B cell (primary cell): ENCODE results near the gene SPAG6. TPM values are rescaled to one million over a fixed set of nuclear protein-coding genes. Genes with fewer than 3 reads are reported as not detected.

Source experiments
- ATAC-seq: fragments of 200-7000 bp; cut with Tn5 transposase; one replicate; pipeline ENCODE4 v1.10.0; 2021; ENCODE audit warnings: low read depth, mild to moderate bottlenecking, moderate number of reproducible peaks, moderate library complexity
- CTCF ChIA-PET: fragments of 350-600 bp; sonication (Branson Sonifier 250); formaldehyde crosslinking; loops from one replicate; lab custom pipeline; 2021; ENCODE audit warnings: antibody characterized with exemption, inconsistent platforms; lab: Charles Lee
- POLR2A ChIA-PET: fragments of 350-600 bp; sonication (Branson Sonifier 250); formaldehyde crosslinking; loops from one replicate; lab custom pipeline; 2021; ENCODE audit warnings: antibody characterized with exemption; lab: Charles Lee
- DNase-seq: peaks from one replicate; pipeline ENCODE4 v3.0.0; 2013
- H2AFZ ChIP-seq: 2 replicates; pipeline ENCODE4 v1.6.1; 2012; ENCODE audit warnings: mild to moderate bottlenecking, low read depth, low read length; ENCODE audit not compliant: insufficient read depth, poor library complexity, severe bottlenecking
- H3K27ac ChIP-seq, 2 donors: 1 replicate in 1 of 2; 2 replicates in 1 of 2; pipeline ENCODE4 v1.5.1; 2012 to 2013; ENCODE audit warnings: low read length in 2 of 2, mild to moderate bottlenecking in 2 of 2, moderate library complexity in 1 of 2
- H3K27me3 ChIP-seq, 4 experiments: fragments of 200-600 bp in 1 of 4; sonication (generic) in 1 of 4; replicated peaks in 1 of 4; 1 replicate in 2 of 4; 2 replicates in 2 of 4; pipeline versions ENCODE4 v1.6.1 to v1.7.0; 2013 to 2016; ENCODE audit warnings: low read length in 3 of 4, mild to moderate bottlenecking in 2 of 4, mixed read lengths in 1 of 4, moderate library complexity in 1 of 4; ENCODE audit not compliant: insufficient read depth in 4 of 4, control insufficient read depth in 3 of 4; ENCODE audit errors: control extremely low read depth in 1 of 4
- H3K36me3 ChIP-seq, 2 experiments: replicated peaks in 1 of 2; 1 replicate in 1 of 2; 2 replicates in 1 of 2; pipeline versions ENCODE4 v1.6.1 to v1.7.1; 2013; ENCODE audit warnings: low read length in 1 of 2; ENCODE audit not compliant: insufficient read depth in 2 of 2, control insufficient read depth in 1 of 2; ENCODE audit errors: control extremely low read depth in 1 of 2, extremely low read depth in 1 of 2
- H3K4me1 ChIP-seq, 2 donors: fragments of 200-600 bp in 1 of 2; sonication (generic) in 1 of 2; 1 replicate in 1 of 2; 2 replicates in 1 of 2; pipeline versions ENCODE4 v1.5.1 to v1.6.1; 2013 to 2017; ENCODE audit warnings: low read length in 2 of 2; ENCODE audit not compliant: control insufficient read depth in 2 of 2, insufficient read depth in 2 of 2
- H3K4me2 ChIP-seq: replicated peaks from 2 replicates; pipeline ENCODE3; 2012; ENCODE audit warnings: mild to moderate bottlenecking, low read depth, low read length; ENCODE audit not compliant: poor library complexity, severe bottlenecking
- H3K4me3 ChIP-seq, 5 experiments: fragments of 200-600 bp in 1 of 5; sonication (generic) in 1 of 5; 1 replicate in 3 of 5; 2 replicates in 2 of 5; pipeline versions ENCODE4 v1.5.1 to v1.7.0; 2011 to 2016; ENCODE audit warnings: low read length in 4 of 5, mild to moderate bottlenecking in 4 of 5, low read depth in 2 of 5, control low read depth in 1 of 5, moderate library complexity in 1 of 5; ENCODE audit not compliant: insufficient read depth in 1 of 5; ENCODE audit errors: control extremely low read depth in 1 of 5, extremely low read depth in 1 of 5
- H3K79me2 ChIP-seq: fragments of 200-600 bp; sonication (generic); one replicate; pipeline ENCODE4 v1.6.0; 2016; ENCODE audit warnings: low read length; ENCODE audit not compliant: control insufficient read depth, insufficient read depth
- H3K9ac ChIP-seq: fragments of 200-600 bp; sonication (generic); 2 replicates; pipeline ENCODE4 v1.6.1; 2017; ENCODE audit warnings: mild to moderate bottlenecking, low read length, moderate library complexity
- H3K9me3 ChIP-seq, 3 donors: one replicate each; pipeline versions ENCODE4 v1.6.1 to v1.7.1; 2013; ENCODE audit warnings: low read length in 2 of 3; ENCODE audit not compliant: control insufficient read depth in 2 of 3, insufficient read depth in 1 of 3; ENCODE audit errors: control extremely low read depth in 1 of 3
- H4K20me1 ChIP-seq: 2 replicates; pipeline ENCODE4 v1.6.0; 2012; ENCODE audit warnings: mild to moderate bottlenecking, low read length; ENCODE audit not compliant: insufficient read depth, control insufficient read depth, poor library complexity, severe bottlenecking
- H3K27ac Mint-ChIP-seq: one replicate; pipeline ENCODE4 v1.8.0; 2021; ENCODE audit warnings: mixed read lengths
- H3K27me3 Mint-ChIP-seq: one replicate; pipeline ENCODE4 v1.8.0; 2021; ENCODE audit warnings: mixed read lengths
- H3K4me1 Mint-ChIP-seq: one replicate; pipeline ENCODE4 v1.8.0; 2021; ENCODE audit warnings: mixed read lengths
- H3K4me3 Mint-ChIP-seq: one replicate; pipeline ENCODE4 v1.8.0; 2021; ENCODE audit warnings: mixed read lengths
- H3K9me3 Mint-ChIP-seq: one replicate; pipeline ENCODE4 v1.8.0; 2022; ENCODE audit warnings: mixed read lengths; ENCODE audit not compliant: insufficient read depth
- CTCF ChIP-seq: fragments of 200-600 bp; IDR thresholded peaks from one replicate; pipeline ENCODE4 v1.8.0; 2022; ENCODE audit warnings: antibody characterized with exemption, mild to moderate bottlenecking
- EZH2 ChIP-seq: IDR thresholded peaks from 2 replicates; pipeline ENCODE4 v1.6.1; 2012; ENCODE audit warnings: borderline replicate concordance, low read depth, mild to moderate bottlenecking, moderate library complexity, low read length; ENCODE audit not compliant: insufficient read depth, poor library complexity, severe bottlenecking
- WGBS: methylation state at CpG from one replicate; pipeline ENCODE4 v1.1.5; 2013; ENCODE audit warnings: missing lambda C conversion rate; ENCODE audit not compliant: insufficient coverage; 5-methylcytosine and 5-hydroxymethylcytosine counted together
- intact Hi-C: fragments of 100-400 bp; cut with micrococcal nuclease; formaldehyde crosslinking; loops from one replicate; pipeline ENCODE4 v1.10.0; 2022
- polyA plus RNA-seq: library from polyadenylated mRNA; depleted of rRNA; stranded (reverse); fragments of >200 nt; gene quantifications from 2 replicates; pipeline ENCODE4 v1.2.3, GENCODE V29; 2012
- total RNA-seq, 2 donors: library from RNA; stranded (reverse); fragments of 120-200 nt in 1 of 2; gene quantifications; 1 replicate in 1 of 2; 2 replicates in 1 of 2; pipeline versions ENCODE4 v1.2.3 to v1.2.4, GENCODE V29; 2013 to 2022

Gene SPAG6
- total and polyA plus RNA-seq, 2 donors (not counting 1 experiment from before 2014, with no cell fraction given) = not detected

DNA sequence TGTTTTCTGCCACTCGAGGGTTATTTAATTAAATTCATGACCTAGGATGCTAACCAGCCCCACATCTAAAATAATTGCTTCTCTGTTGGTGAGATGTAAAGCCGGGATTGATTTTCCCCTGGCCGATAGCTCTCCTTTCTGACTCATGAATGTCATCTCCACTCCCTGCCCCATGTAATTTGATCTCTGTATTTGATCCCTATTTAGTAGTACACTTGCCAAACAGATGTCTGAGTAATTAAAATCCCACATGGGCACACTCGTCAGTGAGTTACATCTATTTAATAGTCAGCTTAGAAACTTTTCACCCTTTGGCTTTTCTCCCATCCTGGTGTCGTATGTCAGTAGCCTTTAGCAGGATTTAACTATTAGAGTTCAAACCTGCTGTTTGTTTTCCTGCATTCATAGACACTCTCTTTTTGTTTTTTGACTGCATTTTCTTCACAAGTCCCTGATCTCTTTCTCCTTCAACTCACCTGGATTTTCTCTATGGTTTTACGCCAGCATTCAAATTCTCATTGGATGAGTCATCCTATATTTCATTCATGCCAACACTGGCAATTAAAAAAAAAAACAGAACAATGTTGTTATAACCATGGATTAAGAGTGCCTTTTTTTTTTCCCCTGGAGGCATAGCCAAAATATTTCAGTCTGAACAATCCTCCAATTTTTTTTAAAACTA, 82.7 kb downstream of the SPAG6 start:
- no peak for TF ChIP-seq EZH2
- no peak for TF ChIP-seq CTCF
- intact Hi-C loops = no loop called here
- Mint-ChIP-seq H3K4me3 (no peak overlapping the region), H3K27ac (no peak overlapping the region), H3K9me3 (no peaks in the 10 kb centered on the region), H3K27me3 (peaks cover 25% of the 10 kb centered on the region), H3K4me1 (peaks cover 5% of the 10 kb centered on the region)
- H3K27me3 ChIP-seq = peaks cover 0 to 2% (median 0%) of the 10 kb centered on the region in 4 experiments
- no peaks in the 10 kb centered on the region for H4K20me1 ChIP-seq
- WGBS = 78% methylated on average over 2 of the region's 6 CpGs
- no peak overlapping the region for H2AFZ ChIP-seq
- peaks cover 4 to 5% of the 10 kb centered on the region in 2 donors for H3K4me1 ChIP-seq
- ATAC-seq (no peak), DNase-seq (no peak)
- H3K4me2 ChIP-seq = no peak overlapping the region
- H3K4me3 ChIP-seq = no peak overlapping the region
- H3K27ac ChIP-seq = no peak overlapping the region
- H3K9ac ChIP-seq = no peak overlapping the region
- no peaks in the 10 kb centered on the region for H3K79me2 ChIP-seq
- H3K36me3 ChIP-seq = no peaks in the 10 kb centered on the region
- POLR2A ChIA-PET = no interaction called here
- H3K9me3 ChIP-seq = peaks cover 0 to 3% (median 0%) of the 10 kb centered on the region in 3 donors
- CTCF ChIA-PET = no interaction called here

DNA sequence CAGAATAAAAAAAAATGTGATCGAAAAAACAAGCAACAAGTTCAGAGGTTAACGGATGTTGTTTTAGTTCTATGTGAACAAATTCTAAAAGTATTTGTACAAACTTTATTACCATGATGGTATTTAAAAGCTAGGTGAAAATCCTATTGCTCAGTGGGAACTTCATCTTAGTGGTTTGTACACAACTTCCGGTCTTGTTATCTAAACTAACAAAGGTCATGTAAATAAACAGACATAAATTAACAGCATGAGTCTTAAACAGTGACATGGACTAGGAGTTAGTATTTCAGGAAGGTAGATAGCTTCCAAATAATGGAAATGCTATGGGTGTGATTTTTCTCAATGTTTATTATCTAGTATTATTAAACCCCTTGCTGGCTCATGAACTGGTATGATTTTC, 83.8 kb downstream of the SPAG6 start:
- H3K9me3 ChIP-seq = no peaks in the 10 kb centered on the region
- no peak overlapping the region for H3K4me2 ChIP-seq
- intact Hi-C loops = no loop called here
- H3K79me2 ChIP-seq = no peaks in the 10 kb centered on the region
- H3K4me1 ChIP-seq = peaks cover 4 to 5% of the 10 kb centered on the region in 2 donors
- no peak overlapping the region for H3K4me3 ChIP-seq
- CTCF ChIA-PET = no interaction called here
- DNase-seq (no peak), ATAC-seq (no peak)
- Mint-ChIP-seq H3K27me3 (peaks cover 25% of the 10 kb centered on the region), H3K27ac (no peak overlapping the region), H3K4me1 (peaks cover 5% of the 10 kb centered on the region), H3K9me3 (no peaks in the 10 kb centered on the region), H3K4me3 (no peak overlapping the region)
- H3K9ac ChIP-seq = no peak overlapping the region
- no peak overlapping the region for H3K27ac ChIP-seq
- H4K20me1 ChIP-seq = no peaks in the 10 kb centered on the region
- POLR2A ChIA-PET = no interaction called here
- H3K36me3 ChIP-seq = no peaks in the 10 kb centered on the region
- WGBS = no CpG with 5 or more reads among the region's 3 CpGs
- TF ChIP-seq EZH2 (no peak), CTCF (no peak)
- peaks cover 0 to 2% (median 0%) of the 10 kb centered on the region in 4 experiments for H3K27me3 ChIP-seq
- no peak overlapping the region for H2AFZ ChIP-seq
